ENCODE measurements around the gene LLGL2.

DNA sequence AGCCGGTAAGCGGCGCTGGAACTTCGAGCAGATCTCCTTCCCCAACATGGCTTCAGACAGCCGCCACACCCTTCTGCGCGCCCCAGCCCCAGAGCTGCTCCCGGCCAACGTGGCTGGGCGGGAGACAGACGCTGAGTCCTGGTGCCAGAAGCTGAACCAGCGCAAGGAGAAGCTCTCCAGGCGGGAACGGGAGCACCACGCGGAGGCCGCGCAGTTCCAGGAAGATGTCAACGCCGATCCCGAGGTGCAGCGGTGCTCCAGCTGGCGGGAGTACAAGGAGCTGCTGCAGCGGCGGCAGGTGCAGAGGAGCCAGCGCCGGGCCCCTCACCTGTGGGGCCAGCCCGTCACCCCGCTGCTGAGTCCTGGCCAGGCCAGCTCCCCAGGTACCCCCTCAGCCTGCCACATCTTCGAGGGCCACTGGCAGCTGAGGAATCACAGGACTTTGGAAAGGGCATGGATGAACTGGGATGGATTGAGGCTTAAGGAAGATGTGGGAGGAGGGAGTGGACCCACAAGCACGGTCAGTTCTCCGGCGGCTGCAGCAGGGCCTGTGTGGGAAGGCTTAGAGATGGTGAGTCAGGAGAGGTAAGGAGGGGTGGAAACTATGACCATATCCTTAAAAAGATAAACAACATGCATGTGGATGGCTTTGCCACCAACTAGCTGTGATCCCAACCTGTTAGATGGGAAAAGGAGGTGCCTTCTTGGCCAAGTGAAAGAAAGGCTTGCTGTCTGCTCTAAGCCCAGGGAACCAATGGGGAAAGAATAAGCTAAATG, 3.4 kb upstream of the LLGL2 start:
- no peak for TF ChIP-seq EP300 (IDR thresholded peaks at IDR 0.05)
- TF ChIP-seq CTCF (IDR thresholded peaks at IDR 0.05) = no peak
- no peak for TF ChIP-seq POLR2A (IDR thresholded peaks at IDR 0.05)

Data from stomach (tissue), 4 donors.